OCI-LY7 (cell line): ENCODE results near the gene FHIT. TPM values are rescaled to one million over a fixed set of nuclear protein-coding genes. Genes with fewer than 3 reads are reported as not detected.

Experiments
- BruUV-seq: library from RNA; stranded (reverse); fragments of 400-500 nt; replicated peaks from 2 replicates; lab custom pipeline; 2021; lab: Mats Ljungman, UMichigan
- CTCF ChIA-PET: fragments of 300-600 bp; sonication (Branson Sonifier 250); formaldehyde crosslinking; loops from one replicate; lab custom pipeline; 2022; ENCODE audit warnings: antibody characterized with exemption; ENCODE audit not compliant: unreplicated experiment; lab: Charles Lee
- POLR2A ChIA-PET: fragments of 300-600 bp; sonication (Branson Sonifier 250); formaldehyde crosslinking; loops from one replicate; lab custom pipeline; 2022; ENCODE audit warnings: antibody characterized with exemption; lab: Charles Lee
- DNase-seq: peaks from one replicate; pipeline ENCODE4 v3.0.0-alpha.2; 2015; ENCODE audit warnings: low spot score
- H2AFZ ChIP-seq: fragments of 200-600 bp; sonication (generic), shearing (Covaris generic); 2 replicates; pipeline ENCODE4 v1.6.1; 2014; ENCODE audit warnings: mild to moderate bottlenecking, antibody characterized with exemption, low read length, moderate library complexity
- H3K27ac ChIP-seq: fragments of 200-600 bp; sonication (generic); 2 replicates; pipeline ENCODE4 v1.5.1; 2014; ENCODE audit warnings: mixed run types, low read depth, mild to moderate bottlenecking, moderate library complexity, low read length, inconsistent platforms; ENCODE audit not compliant: poor library complexity, severe bottlenecking
- H3K36me3 ChIP-seq: fragments of 200-600 bp; sonication (generic); 2 replicates; pipeline ENCODE4 v1.6.1; 2014; ENCODE audit warnings: mild to moderate bottlenecking, antibody characterized with exemption, low read length, moderate library complexity, mixed read lengths; ENCODE audit not compliant: insufficient read depth
- H3K4me1 ChIP-seq: fragments of 200-600 bp; sonication (generic); 2 replicates; pipeline ENCODE4 v1.5.1; 2014; ENCODE audit warnings: mild to moderate bottlenecking, low read length; ENCODE audit not compliant: insufficient read depth, poor library complexity, severe bottlenecking
- H3K4me2 ChIP-seq: fragments of 200-600 bp; sonication (generic); 2 replicates; pipeline ENCODE4 v1.6.1; 2014; ENCODE audit warnings: mild to moderate bottlenecking, low read length
- H3K4me3 ChIP-seq: fragments of 200-600 bp; sonication (generic); 2 replicates; pipeline ENCODE4 v1.5.1; 2014; ENCODE audit warnings: mild to moderate bottlenecking, low read depth, low read length; ENCODE audit not compliant: poor library complexity, severe bottlenecking
- H3K79me2 ChIP-seq: fragments of 200-600 bp; sonication (generic); 2 replicates; pipeline ENCODE4 v1.6.1; 2016; ENCODE audit warnings: low read depth, mild to moderate bottlenecking, low read length, moderate library complexity, mixed read lengths; ENCODE audit not compliant: insufficient read depth
- H3K9me2 ChIP-seq: fragments of 200-600 bp; sonication (generic); 2 replicates; pipeline ENCODE4 v1.6.1; 2016; ENCODE audit warnings: mild to moderate bottlenecking, low read length, mixed read lengths; ENCODE audit not compliant: insufficient read depth
- H3K9me3 ChIP-seq: fragments of 200-600 bp; sonication (generic); 2 replicates; pipeline ENCODE4 v1.6.1; 2014; ENCODE audit warnings: mild to moderate bottlenecking, mixed run types, low read length, mixed read lengths
- H4K20me1 ChIP-seq: fragments of 200-600 bp; sonication (generic); 2 replicates; pipeline ENCODE4 v1.6.1; 2014; ENCODE audit warnings: mild to moderate bottlenecking, antibody characterized with exemption, low read length, moderate library complexity, mixed read lengths; ENCODE audit not compliant: insufficient read depth
- CTCF ChIP-seq: fragments of 200-600 bp; sonication (generic); conservative IDR thresholded peaks from 2 replicates; pipeline ENCODE4 v1.5.1; 2014; ENCODE audit warnings: mild to moderate bottlenecking, antibody characterized with exemption, low read length, moderate library complexity, mixed read lengths
- EZH2phosphoT487 ChIP-seq: fragments of 200-600 bp; sonication (generic); IDR thresholded peaks from 2 replicates; pipeline ENCODE4 v1.6.1; 2018; ENCODE audit warnings: low read depth, borderline replicate concordance, mild to moderate bottlenecking, mixed run types, antibody characterized with exemption, low read length, moderate library complexity, mixed read lengths
- intact Hi-C: fragments of 100-400 bp; cut with micrococcal nuclease; formaldehyde crosslinking; loops from one replicate; pipeline ENCODE4 v1.10.0; 2022; ENCODE audit not compliant: unreplicated experiment
- total RNA-seq, 2 experiments: library from RNA; depleted of rRNA in 1 of 2; stranded (reverse); fragments of >200 nt in 1 of 2; shearing (Covaris generic) in 1 of 2; gene quantifications; 2 replicates each; pipeline ENCODE4 v1.2.3, GENCODE V29; 2014 to 2022

The FHIT gene
- total RNA-seq, 2 experiments from 2014 or later, result 5.0 to 10.9 TPM

GRCh38 chr3:61117045-61117898 is 134.0 kb downstream of the FHIT start:
- no peak for TF ChIP-seq EZH2phosphoT487
- TF ChIP-seq CTCF, result no peak
- POLR2A ChIA-PET, result interaction anchor here (0.6 kb wide), 1 partner anchor 1529 kb away, joined by 4 read pairs; no protein-coding TSS in a partner anchor
- H3K4me3 ChIP-seq, result no peak overlapping the region
- H2AFZ ChIP-seq, result no peak overlapping the region
- BruUV-seq, result no TSS peak
- no peaks in the 10 kb centered on the region for H3K4me1 ChIP-seq
- H3K27ac ChIP-seq, result no peak overlapping the region
- H3K79me2 ChIP-seq, result no peaks in the 10 kb centered on the region
- DNase-seq, result no peak
- intact Hi-C loops, result no loop called here
- no peaks in the 10 kb centered on the region for H3K9me3 ChIP-seq
- no peaks in the 10 kb centered on the region for H3K9me2 ChIP-seq
- no peaks in the 10 kb centered on the region for H4K20me1 ChIP-seq
- H3K36me3 ChIP-seq, result no peaks in the 10 kb centered on the region
- no peak overlapping the region for H3K4me2 ChIP-seq
- CTCF ChIA-PET, result no interaction called here

- no peak overlapping the region for H3K4me2 ChIP-seq
- H3K4me1 ChIP-seq, result no peaks in the 10 kb centered on the region
- H4K20me1 ChIP-seq, result no peaks in the 10 kb centered on the region
- no peaks in the 10 kb centered on the region for H3K79me2 ChIP-seq
- no peaks in the 10 kb centered on the region for H3K9me3 ChIP-seq
- TF ChIP-seq EZH2phosphoT487, result no peak
- TF ChIP-seq CTCF, result no peak
- BruUV-seq, result no TSS peak
- ChIA-PET CTCF (no interaction called here), POLR2A (interaction anchor here (0.6 to 0.7 kb wide), 2 partner anchors 95 to 176 kb away, joined by 3 read pairs; no protein-coding TSS in a partner anchor)
- no peak overlapping the region for H2AFZ ChIP-seq
- no peaks in the 10 kb centered on the region for H3K36me3 ChIP-seq
- intact Hi-C loops, result no loop called here
- no peak for DNase-seq
- H3K27ac ChIP-seq, result no peak overlapping the region
- no peak overlapping the region for H3K4me3 ChIP-seq
- H3K9me2 ChIP-seq, result no peaks in the 10 kb centered on the region
Observed at GRCh38 chr3:61114316-61114953, 136.8 kb downstream of the FHIT start.

GRCh38 chr3:61111825-61112224 is 139.4 kb downstream of the FHIT start:
- no peaks in the 10 kb centered on the region for H3K4me1 ChIP-seq
- DNase-seq, result no peak
- no peaks in the 10 kb centered on the region for H3K9me2 ChIP-seq
- CTCF ChIA-PET, result no interaction called here
- TF ChIP-seq EZH2phosphoT487 (no peak), CTCF (no peak)
- H3K27ac ChIP-seq, result no peak overlapping the region
- H2AFZ ChIP-seq, result no peak overlapping the region
- H3K79me2 ChIP-seq, result no peaks in the 10 kb centered on the region
- H3K4me2 ChIP-seq, result no peak overlapping the region
- POLR2A ChIA-PET, result interaction anchor here (0.6 kb wide), 1 partner anchor 1666 kb away, joined by 3 read pairs; no protein-coding TSS in a partner anchor
- H3K36me3 ChIP-seq, result no peaks in the 10 kb centered on the region
- no TSS peak for BruUV-seq
- intact Hi-C loops, result no loop called here
- no peak overlapping the region for H3K4me3 ChIP-seq
- no peaks in the 10 kb centered on the region for H4K20me1 ChIP-seq
- H3K9me3 ChIP-seq, result no peaks in the 10 kb centered on the region
